NCI-H524 treated with DMSO at 0.1 percent for 48 hours (cell line): ENCODE measurements around the gene ATP2A2.
"Not testable (repeated sequence)": the region's sequence is repeated elsewhere in the genome, so short reads cannot be mapped to it uniquely, and the experiment has no call there.

Experiments
- DNase-seq: peaks from one replicate; lab custom pipeline; 2025; lab: John Stamatoyannopoulos, UW

ATP2A2 gene

DNA sequence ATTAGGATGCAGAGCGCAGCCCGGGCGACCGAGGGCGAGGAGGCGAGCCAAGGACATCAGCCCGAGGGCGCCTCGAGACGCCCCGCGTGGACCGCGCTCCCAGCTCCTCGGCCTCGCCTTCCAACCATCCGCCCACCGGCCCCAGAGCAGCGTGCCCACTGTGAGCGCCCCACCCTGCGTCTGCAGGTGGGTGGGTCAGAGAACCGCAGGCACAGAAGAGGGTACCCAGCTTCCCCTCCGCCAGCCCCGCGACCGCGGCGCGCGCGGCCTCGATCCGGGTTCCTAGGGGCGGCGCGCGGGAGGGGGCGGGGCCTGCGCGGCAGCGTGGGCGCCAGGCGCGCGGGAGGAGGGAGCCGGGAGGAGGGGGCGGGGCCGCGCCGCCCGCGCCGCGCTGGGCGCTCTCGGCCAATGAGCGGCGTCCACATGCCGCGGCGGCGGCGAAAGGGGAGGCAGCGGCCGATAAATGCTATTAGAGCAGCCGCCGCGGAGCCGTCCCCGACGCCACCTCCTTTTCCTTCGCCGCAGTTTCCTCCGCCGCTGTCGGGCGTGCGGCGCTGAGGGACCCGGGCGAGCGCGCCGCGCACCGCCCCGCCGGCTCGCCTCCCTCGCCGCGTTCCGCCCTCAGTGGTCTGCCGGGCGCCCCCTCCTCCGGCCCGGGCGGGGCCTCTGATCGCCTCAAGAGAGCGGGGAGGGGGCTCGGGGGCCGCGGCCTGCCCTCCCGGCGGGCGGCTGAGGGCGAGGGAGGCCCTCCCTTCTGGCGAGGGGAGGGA is at the start of gene ATP2A2:
ATP2A2 (plus strand) TSS at position 469 of the 770 bp plus-strand sequence. CDS start 543 bp downstream, outside the sequence.
- no peak for DNase-seq

DNA sequence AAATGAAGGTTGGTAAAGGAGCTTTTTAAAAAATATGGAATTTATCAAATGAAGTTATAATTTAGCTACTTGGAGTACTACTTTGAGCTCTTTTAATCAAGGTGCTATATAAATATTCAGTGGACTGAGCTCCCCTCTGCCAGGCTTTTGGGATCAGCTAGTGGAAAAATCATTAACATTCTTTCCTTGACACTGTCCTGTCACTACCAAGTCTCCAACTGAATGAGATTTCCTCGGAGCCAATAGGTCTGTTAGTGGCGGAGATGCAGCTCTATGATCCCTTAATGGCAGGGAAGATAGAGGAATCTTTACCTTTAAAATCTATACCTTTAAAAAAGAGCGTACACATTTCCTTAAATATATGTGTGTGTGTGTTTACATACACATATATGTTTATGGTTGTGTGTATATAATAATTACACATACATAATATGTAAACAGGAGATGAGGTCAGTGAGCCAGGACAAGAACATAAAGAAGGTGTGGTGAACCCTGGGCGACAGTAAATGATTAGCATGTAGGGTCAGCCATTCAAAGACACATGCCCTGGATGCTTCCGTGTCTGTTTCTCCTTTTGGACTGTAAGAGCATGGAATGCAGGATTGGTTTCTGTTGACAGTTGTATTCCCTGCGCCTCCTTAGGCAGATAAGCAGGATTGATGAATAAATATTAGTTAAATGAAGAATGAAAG is 47.7 kb upstream of the ATP2A2 start:
- DNase-seq: no peak

DNA sequence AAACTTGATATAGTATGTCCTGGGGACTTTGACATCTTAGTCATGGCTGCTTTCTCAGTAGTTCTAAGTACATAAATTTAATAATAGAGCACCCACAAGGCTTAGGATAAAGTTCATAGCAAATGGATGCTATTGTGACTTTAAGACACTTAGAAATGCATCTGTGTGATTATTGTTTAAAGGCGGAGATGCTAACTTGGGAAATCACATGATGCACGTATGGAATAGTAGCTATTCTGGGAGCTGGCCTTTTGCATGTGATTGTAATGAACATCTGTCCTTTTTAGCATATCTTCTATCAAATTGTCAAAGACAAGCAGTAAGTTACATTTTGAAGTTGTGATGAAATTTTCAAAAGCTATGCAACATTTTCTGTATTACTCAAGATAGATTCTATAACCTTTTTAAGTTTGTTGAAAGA is 46.7 kb upstream of the ATP2A2 start:
- DNase-seq: no peak

DNA sequence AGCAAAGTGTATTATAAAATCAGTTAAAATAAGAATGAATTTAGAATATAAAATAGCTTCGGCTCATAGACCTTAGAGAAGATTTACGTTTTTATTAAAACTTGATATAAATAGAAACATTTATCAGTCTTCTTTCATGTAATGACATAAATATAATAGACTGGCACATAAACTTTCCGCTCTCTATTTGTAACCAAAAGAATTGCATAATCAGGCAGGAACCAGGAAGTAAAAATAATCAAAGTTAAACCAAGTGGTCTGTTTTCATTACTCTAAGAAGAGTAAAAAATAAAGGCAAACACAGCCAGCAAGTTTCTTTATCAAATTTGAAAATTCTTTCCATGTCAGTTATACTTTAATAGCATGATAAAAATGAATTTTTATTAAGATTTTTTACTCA is 46.3 kb upstream of the ATP2A2 start:
- no peak for DNase-seq

DNA sequence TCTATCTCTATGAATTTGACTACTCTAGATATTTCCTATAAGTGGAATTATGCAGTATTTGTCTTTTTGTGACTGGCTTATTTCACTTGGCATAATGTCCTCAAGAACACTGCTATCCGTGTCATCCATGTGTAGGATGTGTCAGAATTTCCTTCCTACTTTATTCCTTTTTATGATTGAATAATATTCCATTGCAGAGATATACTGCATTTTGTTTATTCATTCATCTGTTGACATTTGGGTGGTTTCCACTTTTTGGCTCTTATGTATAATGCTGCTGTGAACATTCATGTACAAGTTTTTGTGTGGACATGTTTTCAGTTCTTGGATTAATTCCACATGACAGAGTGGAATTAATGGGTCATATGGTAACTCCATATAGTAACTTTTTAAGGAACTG is 45.7 kb upstream of the ATP2A2 start:
- DNase-seq: no peak

DNA sequence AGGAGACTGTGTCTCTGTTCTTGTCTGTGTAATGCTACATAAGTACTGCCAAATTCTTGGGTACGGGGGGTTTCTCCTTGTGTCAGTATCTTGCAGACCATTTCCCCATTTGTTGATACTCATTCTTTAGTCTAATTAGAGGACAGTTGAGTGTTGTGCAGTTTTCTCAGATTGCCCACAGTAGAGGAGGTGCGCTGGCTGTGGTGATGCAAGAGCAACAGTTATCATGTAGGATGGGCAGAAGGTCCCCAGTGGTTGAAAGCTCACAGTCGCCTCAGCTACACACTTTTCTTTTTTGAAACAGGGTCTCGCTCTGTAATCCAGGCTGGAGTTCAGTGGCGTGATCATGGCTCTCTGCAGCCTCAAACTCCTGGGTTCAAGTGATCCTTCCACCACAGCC is 37.8 kb upstream of the ATP2A2 start:
- DNase-seq: no peak

DNA sequence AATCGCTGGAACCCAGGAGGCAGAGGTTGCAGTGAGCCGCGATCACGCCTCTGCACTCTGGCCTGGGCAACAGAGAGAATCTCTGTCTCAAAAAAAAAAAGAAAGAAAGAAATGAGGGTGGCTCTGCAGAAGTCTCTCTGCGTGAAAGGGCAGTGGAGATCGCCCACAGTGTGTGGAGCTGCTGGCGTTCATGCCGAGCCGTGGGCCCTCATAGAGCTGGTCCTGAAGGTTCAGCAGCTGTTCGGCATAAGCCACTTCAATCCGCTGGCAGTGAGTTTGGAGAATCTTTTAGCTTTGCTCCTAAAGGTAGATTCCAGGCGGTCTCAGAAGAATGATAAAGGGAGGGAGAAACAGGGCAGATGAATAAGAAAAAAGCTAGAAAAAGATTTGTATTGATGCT is 36.7 kb upstream of the ATP2A2 start:
- no peak for DNase-seq

DNA sequence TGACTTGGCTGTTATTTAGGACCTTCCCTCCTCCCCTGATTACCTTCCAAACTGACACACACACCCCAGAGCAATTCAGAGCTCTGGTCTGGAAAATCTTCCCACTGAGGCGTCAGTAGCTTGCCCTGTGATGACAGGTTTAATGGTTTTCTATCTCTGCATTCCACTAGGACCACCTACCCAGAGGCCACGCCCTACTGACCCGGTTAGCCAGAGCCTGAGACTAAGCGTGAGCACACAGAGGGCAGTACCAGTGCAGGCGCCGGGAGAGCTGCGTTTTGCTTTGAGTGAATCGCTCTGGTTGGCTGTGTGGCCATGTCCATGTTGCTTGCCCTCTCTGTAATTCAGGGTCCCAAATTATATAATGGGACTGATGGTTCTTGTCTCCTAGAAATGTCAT is 36.2 kb upstream of the ATP2A2 start:
- no peak for DNase-seq

DNA sequence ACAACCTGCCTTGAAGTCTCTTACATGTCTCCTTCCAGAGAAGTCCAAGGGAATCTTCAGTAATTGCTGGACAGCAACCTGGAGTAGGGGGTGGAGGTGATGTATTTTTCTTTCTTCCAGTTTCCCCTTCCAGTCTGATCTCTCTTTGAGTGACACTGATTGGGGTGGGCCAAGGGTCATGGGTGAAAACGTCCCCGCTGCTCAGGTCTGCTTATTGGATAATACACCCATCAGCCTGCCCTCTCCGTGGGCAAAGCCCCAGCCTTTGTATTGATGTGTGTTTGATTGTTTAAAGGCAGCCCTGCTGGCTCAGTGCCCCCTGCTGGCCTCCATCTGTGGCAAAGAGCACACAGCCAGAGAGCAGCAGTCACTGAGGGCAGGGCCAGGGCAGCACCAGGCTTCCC is 35.7 kb upstream of the ATP2A2 start:
- DNase-seq: no peak

DNA sequence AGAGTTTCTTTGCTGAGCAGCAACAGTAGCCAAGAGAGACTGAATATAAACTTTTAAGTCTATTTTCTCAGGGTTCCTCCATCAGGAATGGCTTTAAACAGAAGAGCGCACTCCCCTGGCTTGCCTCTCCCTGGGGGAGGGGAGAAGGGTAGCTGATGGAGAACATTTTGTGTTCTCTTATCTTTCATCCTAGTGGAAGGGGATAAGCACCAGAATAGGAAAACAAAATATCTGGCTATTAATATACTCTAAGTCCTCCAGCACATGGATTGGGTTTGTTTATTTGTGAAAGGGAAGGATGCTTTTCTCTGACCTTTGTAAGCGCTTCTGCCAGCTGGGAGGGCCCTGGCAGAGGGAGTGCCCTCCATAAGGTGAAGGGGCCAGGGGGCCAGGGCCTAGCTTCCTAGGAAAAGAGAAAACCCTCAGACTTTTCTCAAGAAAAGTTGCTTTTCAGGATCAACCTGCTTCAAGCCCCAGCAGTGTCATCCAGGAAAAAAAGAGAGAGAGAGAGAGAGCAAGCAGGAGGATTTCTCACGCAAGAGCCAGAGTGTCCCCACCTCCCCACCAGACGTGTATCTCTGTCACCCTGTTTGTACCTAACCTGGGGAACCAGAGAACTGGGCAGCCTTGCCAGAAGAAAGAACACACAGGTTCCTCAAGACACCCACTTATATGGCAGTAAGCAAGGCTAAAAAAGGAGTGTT is 34.3 kb upstream of the ATP2A2 start:
- no peak for DNase-seq

DNA sequence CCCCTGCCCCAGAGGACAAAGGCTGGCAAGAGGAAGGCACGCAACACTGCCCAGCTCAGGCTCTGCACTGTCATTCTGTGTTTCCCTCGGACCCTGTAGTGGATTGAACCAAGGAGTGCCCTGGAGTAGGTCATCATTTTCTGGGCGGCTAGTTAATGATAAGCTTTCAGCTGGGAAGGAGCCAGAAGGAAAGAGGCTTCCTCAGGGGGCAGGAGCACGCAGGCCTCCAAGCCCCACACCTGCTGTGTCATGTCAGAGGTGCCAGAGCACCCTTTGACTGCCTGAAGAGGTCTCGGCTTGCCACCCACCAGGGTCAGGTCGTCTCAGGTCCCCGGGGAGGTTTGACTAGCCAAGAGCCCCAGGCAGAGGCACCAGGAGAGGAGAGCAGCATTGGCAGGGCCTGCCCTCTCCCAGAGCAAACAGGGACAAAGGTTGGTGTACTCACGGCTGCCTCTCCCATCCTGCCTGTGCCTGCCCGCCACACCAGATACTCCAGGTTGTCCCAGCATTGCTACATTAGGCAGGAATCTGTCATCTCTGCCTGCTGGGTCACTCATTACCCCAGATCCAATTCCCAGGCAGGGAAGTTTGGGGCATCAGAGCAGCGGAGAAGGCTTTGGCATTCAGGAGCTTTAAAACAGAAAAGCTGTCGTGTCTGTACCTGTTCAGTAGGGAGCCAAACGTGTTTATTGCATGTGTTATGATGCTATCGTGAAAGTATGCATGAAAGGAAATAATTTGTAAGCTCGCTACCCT is 33.5 kb upstream of the ATP2A2 start:
- DNase-seq: no peak

DNA sequence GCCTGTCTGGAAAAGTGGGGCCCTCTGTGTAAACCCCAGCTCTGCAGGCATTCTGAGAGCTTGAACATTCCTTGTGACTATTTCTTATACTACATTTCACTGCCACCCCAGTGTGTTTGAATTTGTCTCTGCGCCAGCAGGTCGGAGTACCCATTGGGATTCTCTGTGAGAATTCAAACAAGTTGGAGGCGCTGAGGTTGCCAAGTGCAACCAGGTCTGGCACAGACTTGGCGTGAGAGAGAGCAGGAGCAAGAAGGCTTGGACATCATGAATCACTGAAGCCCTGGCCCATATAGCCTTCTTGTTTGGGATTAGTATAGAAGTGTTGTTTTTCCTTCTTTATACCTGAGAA is 33.0 kb upstream of the ATP2A2 start:
- no peak for DNase-seq

DNA sequence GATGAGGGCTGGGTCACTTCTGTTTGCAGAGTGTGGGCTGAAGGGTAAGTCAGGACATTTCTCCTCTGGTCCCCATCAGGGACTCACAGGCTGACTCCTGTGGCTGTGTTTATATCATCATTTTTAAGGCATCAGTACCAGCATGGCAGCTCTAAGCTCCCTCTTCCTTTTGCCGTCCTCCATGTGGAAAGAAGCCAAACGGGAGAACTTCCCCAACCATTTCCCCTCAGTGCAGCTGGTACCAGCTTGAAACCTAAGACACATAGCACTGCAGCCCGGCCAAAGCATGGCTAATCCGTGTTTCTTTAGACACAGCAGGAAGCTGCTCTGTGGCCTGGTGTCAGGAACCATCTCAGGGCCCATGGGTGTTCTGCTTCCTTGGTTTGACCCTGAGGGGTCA is 31.9 kb upstream of the ATP2A2 start:
- DNase-seq: no peak

DNA sequence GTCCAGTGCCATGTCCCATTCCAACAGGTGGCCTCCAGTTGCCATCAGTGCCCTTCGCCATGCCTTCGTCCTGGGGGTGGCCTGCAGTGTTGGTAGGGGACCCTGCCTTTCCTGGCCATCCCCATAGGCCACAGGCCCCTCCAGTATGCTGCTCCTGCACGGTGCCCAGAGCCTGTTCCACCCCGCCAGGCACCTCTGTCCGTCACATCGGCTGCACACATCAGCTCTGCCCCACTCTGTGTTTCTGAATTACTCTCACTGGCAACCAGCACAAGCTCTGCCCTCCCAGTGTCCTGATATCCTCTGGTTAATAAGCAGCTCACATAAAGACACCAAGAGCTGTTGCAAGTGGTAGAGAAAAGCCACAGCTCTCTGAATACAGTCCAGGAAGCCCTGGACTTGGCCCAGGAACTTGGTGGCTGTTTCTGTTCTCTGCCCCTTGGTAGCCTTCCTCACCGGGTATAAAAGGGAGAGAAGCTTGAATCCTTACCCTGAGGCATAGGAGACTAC is 31.3 kb upstream of the ATP2A2 start:
- DNase-seq: no peak

DNA sequence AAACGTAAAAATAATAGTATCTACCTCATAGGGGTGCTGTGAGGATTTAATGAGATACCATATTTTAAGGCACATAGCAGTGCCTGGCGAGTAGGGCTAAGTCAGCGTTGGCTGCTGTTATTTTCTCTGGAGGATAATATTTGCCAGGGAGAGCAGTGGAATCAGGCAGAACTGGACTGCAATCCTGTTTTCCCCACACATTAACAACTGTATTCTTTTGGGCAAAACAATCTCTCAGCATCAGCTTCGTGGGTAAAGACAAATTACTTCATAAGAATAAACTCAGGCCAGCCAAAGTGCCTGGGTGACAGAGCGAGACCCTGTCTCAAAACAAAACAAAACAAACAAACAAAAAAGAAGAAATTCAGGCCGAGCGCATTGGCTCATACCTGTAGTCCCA is 29.7 kb upstream of the ATP2A2 start:
- no peak for DNase-seq

DNA sequence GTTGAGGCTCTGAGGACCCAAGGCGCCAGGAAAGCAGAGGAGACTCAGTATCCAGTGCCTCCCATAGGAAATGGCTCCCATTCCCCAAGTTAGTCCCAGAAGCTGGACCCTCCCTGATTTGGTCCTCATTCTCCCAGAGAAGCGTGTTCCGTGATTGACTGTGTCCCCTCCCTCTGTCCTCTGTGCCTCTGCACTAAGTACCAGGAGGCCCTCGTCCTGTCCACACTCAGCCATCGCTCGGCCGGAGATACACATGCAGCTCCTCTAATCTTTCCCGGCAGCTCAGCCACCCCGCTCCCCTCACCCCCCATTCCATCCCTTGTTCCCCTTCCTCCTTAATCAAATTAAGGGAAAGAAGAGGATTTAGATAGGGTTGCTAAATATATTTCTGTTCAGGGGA is 28.3 kb upstream of the ATP2A2 start:
- no peak for DNase-seq

DNA sequence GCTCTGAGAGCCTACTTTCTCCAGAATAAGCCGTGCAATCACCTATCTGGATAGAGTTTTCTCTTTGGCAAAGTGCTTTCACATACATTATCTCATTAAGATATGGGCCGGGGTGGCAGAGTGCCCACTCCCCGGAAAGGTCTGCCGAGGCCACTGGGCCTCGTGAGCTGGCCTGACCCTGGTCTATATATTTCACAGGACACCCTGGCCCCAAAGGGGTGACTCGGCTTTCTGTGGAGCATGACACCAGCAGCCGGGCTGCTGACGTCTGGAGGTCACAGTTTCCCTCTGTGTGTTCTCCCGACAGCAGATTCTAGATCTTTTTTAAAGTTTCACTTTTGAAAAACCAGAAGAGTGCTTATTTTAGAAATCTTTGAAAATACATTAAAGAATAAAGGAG is 27.9 kb upstream of the ATP2A2 start:
- DNase-seq: no peak

DNA sequence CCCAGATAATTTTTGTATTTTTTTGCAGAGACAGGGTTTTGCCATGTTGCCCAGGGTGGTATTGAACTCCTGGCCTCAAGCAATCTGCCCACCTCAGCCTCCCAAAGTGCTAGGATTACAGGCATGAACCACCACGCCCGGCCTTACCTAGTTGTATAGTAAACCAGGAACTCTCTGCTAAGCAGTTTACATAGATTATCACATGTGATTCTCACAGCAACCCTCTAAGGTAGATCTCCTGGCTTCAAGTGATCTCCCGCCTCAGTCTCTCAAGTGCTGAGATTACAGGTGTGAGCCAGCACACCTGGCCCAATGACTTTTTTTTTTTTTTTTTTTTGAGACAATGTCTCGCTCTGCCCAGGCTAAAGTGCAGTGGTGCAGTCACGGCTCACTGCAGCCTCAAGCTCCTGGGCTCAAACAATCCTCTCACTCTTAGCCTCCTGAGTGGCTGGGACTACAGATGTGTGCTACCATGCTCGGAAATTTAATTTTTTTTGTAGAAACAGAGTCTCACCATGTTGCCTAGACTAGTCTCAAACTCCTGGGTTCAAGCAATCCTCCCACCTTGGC is 26.0 kb upstream of the ATP2A2 start:
- DNase-seq: no peak

DNA sequence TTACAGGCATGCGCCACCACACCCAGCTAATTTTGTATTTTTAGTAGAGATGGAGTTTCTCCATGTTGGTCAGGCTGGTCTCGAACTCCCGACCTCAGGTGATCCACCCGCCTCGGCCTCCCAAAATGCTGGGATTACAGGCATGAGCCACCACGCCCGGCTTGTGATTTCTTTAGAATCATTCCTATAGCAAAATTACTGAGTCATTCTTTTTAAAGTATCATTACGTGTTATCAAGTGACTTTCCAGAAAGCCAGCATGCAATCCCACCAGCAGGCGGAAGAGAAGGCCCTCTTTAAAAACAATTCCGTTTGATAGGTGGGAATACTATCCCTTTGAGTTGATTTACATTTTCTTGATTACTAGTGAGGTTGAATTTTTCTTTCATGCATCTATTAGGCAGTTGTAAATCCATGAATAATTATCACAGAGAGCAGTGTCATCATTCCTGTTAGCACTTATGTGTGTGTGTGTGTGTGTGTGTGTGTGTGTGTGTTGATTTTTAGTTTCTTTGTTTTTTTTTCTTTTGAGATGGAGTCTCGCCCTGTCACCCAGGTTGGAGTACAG is 25.1 kb upstream of the ATP2A2 start:
- DNase-seq: not testable (repeated sequence)

DNA sequence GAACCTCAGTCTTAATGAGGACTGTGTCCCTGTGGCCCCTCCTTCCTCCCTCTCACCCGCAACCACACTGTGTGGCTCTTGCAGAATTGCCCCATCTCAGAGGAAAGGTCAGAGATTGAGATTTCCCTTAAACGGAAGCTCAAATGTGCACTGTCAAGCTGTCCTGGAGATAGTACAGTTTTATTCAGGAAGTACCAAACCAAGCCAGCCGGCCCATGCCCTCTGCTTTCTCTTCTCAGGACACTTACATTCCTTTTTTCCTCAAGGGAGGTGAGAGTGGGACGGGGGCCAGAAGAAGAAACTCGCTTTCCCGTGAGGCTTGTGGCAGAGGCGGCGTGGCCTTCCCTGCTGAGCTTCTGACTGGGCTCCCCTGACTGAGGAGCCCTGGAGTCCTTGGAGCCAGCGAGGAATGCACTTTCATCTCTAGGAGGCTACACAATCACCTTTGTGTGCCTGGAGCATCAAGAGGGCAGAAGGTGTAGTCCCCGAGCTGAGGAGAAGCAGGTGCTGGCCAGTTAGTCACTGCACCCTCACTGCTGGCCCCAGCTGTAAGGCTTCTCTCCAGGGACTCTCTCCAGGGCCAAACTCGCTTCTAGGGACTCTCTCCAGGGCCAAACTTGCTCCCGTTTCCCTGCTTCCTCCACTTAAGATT is 24.1 kb upstream of the ATP2A2 start:
- DNase-seq: no peak

DNA sequence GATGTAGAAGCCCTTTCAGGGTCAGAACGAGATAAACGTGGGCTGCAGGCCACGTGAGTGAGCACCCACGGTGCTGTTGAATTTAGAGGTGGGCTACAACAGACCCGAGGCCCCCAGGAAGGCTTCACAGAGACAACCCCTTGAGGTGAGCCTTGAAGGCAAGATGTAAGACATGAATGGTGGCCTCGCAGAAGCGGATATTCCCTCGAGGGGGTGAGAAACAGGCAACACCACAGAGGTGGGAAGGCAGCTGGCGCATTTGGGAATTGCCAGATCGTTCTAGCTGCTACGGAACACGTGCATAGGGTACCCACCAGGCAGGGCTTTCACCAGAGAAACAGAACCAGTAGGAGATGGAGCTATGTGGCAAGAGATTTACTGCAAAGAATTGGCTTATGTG is 22.6 kb upstream of the ATP2A2 start:
- no peak for DNase-seq
